HG03097 (cell line): ENCODE measurements around the gene DENND6A.
A peak's percentile ranks its signal among the peaks of the same experiment; 100 is the strongest.
"Not testable (repeated sequence)": the region's sequence is repeated elsewhere in the genome, so short reads cannot be mapped to it uniquely, and the experiment has no call there.

ENCODE experiments used
- ATAC-seq: cut with Tn5 transposase; IDR thresholded peaks from one replicate; pipeline ENCODE4 v1.9.1; 2021; ENCODE audit not compliant: unreplicated experiment, low FRiP score

The DENND6A gene

DNA sequence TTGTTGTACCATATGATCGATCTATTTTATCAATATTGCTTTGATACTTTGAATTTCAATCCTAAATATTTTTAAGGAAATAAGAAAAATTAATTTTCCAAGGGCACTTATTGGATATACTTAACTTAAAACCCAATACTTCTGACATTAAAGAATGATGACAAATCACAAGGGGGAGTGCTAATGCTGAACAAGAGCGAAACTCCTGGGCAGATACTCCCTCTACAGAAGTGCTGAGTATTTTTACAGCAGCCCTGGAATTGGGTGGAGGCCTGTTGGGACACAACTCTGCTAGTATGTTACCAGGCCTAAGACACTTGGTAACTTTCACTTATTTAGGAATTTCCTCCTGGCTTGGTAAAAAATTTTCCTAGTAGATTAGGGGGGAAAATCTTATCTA lies 46.2 kb downstream of the DENND6A start:
- ATAC-seq: no peak

DNA sequence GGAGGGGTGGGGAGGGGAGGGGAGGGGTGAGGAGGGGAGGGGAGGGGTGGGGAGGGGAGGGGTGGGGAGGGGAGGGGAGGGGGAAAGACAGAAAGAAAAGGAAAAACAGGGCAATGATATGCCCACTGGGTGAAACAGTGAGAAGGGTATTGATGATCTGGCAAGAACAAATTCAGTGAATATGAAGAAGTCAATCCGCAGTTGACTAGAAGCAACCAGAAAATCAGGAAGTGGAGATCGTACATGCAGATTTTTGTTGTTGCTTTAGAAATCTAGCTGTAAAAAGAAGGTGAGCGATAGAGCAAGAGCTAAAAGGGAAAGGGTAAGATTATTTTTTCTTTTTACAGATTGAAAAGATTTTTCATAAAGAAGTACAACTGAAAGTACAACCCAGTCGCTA lies 48.1 kb downstream of the DENND6A start:
- no peak for ATAC-seq

DNA sequence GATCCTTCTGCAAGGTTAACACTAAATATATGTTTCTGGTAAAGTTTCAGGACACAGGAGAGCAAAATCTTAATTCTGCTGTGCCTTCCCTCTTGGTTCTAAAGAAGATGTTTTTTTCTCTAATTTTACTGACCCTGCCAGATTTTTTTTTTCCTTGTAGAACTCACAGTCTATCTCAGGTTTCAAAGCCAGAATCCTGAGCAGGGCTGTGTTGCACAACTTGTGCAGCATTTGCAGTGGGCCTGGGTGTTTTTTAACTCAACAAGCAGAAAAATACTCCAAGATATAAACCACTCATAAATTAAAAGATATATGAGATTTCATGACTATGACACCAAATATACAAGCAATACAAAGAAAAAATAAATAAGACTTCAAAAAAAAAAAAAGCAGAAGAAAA lies 55.5 kb downstream of the DENND6A start:
- ATAC-seq: no peak

DNA sequence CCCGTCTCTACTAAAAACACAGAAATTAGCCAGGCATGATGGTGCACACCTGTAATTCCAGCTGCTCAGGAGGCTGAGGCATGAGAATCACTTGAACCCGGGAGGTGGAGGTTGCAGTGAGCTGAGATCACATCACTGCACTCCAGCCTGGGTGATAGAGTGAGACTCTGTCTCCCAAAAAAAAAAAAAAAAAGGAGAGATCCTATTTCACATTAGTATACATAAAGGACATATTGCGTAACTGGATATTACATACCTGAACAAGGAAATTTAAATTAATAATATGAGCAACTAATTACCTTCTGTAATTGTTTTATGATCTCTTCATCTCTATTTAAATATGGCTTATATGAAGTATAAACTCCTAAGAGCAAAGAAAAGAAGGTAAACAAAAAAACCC lies 58.6 kb downstream of the DENND6A start:
- not testable (repeated sequence) for ATAC-seq

DNA sequence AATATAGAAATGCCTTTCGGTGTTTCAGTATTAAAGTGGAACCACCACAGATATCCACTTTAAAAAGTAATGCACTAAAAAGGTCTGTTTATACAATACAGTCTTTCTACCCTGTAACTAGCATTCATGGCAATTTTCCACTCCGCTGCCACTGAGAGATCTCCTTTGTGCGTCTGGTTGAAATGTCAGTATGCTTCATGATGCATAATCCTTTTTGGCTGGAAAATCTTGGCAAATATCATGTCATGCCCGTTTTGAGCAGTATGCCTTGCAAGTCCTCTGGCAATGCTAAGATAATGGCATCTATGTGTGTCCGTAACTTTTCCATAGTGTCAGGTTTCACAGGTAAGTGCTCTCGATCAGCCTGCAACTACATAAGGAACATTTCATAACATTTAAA lies 64.9 kb downstream of the DENND6A start:
- no peak for ATAC-seq

DNA sequence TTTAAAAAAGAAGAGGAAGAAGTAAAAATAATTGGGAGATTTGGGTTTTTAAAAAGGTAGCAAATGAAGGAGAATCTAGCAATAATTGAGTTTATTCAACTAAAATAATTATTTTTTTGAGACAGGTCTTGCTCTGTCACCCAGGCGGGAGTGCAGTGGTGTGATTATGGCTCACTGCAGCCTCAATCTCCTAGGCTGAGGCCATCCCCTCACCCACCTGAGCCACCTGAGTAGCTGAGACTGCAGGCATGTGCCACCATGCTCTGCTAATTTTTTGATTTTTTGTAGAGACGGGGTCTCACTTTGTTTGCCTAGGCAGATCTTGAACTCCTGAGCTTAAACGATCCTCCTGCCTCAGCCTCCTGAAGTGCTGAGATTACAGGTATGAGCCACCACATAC lies 68.1 kb downstream of the DENND6A start:
- no peak for ATAC-seq

DNA sequence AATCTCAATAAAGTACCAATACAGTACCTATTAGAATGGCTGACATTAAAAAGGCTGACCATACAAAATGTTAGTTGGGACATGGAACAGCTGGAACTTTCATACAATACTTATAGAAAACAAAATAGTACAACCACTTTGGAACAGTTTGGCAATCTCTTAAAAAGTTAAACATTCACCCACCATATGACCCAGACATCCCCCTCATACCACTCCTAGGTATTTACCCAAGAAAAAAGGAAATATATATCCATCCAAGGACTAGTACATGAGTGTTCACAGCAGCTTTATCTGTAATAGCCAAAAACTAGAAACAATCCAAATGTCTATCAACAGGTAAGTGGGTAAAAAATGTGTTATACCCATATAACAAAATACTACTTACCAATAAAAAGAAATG lies 70.5 kb downstream of the DENND6A start:
- ATAC-seq: no peak

DNA sequence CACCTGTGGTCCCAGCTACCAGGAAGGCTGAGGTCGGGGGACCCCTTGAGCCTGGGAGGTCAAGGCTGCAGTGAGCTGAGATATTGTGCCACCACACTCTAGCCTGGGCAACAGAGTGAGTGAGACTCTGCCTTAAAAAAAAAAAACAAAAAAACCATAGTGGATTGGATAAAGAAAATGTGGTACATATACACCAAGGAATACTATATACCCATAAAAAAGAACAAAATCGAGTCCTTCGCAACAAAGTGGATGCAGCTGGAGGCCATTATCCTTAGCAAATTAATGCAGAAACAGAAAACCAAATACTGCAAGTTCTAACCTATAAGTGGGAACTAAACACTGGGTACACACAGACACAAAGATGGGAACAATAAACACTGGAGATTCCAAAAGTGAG lies 75.1 kb downstream of the DENND6A start:
- no peak for ATAC-seq

DNA sequence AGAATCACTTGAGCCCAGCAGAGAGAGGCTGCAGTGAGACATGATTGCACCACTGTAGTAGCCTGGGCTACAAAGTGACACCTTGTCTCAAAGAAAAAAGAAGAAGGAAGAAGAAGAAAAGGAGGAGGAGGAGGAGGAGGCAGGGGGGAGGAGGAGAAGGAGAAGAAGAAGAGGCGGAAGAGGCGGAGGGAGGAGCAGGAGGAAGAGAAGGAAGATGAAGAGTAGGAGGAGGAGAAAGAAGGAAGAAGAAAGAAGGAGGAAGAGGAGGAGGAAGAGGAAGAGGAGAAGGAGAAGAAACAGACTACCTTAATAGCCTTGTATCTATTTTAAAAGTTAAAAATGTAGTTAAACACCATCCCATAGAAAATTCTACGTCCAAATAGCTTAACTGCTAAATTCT lies 76.6 kb downstream of the DENND6A start:
- no peak for ATAC-seq

DNA sequence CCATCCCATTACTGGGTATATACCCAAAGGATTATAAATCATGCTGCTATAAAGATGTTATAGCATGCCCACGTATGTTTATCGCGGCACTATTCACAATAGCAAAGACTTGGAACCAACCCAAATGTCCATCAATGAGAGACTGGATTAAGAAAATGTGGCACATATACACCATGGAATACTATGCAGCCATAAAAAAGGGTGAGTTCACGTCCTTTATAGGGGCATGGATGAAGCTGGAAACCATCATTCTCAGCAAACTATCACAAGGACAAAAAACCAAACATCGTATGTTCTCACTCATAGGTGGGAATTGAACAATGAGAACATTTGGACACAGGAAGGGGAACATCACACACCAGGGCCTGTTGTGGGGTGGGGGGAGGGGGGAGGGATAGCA lies 81.0 kb downstream of the DENND6A start:
- not testable (repeated sequence) for ATAC-seq

DNA sequence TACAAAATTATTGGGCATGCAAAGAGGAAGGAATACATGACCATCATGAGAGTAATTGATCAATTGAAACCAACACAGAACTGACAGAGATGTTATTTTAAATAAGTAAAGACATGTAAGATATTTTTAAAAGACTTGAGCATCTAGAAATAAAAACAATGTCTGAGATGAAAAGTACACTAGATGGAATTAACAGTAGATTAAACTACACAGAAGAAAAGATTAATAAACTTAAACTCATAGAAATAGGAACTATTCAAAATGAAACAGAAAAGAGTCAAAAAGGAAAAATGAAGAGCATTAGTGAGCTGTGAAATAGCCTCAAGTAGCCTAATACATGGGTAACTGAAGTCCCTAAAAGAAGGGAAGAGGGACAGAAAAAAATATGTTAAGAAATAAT lies 87.2 kb downstream of the DENND6A start:
- no peak for ATAC-seq

DNA sequence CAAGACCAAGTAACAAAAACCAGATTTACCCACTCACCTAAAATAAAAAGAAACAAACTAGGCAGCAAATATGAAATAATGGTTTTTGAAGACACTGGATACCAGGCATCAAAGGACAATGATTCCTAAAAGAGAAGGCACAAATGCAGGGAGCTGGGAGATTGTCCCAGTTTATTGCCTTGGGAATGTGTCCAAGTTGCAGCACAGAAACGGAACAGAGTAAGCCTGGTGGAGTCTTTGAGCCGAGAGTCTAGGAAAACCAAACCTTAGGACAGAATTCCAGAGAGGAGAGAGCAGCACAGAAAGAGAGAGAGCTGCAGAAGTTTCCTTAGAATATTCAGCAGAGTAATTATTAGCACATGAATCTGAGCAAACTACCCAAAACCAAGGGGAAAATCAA lies 87.9 kb downstream of the DENND6A start:
- ATAC-seq: no peak

DNA sequence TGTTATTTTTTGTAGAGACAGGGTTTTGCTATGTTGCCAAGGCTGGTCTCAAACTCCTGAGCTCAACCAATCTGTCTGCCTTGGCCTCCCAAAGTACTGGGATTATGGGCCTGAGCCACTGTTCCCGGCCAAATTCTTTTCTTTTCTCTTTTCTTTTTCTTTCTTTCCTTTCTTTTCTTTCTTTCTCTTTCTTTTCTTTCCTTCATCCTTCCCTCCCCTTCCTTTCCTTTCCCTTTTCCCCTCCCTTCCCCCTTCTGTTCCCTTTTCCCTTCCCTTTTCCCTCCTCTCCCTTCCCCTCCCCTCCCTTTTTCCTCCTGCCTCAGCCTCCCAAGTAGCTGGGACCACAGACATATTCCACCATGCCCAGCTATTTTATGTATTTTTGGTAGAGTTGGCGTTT lies 92.7 kb downstream of the DENND6A start:
- ATAC-seq: no peak

DNA sequence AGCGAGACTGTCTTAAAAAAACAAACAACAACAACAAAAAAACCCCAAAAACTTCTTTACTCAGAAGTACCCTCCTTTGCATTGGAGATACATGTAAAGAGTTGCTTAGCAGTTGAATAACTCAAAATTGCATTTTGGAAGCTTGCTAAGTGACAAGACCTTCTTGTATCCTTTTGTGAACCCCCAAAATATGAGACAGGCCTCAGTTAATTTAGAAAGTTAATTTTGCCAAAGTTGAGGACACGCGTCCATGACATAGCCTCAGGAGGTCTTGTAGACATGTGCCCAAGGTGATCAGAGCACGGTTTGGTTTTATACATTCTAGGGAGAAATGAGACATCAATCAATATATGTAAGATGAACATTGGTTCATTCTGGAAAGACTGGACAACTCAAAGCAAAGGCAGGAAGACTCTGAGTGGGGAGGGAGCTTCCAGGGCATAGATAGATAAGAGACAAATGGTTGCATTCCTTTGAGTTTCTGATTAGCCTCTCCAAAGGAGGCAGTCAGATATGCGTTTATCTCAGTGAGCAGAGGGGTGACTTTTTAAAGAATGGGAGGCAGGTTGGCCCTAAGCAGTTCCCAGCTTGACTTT lies 94.0 kb downstream of the DENND6A start:
- no peak for ATAC-seq

DNA sequence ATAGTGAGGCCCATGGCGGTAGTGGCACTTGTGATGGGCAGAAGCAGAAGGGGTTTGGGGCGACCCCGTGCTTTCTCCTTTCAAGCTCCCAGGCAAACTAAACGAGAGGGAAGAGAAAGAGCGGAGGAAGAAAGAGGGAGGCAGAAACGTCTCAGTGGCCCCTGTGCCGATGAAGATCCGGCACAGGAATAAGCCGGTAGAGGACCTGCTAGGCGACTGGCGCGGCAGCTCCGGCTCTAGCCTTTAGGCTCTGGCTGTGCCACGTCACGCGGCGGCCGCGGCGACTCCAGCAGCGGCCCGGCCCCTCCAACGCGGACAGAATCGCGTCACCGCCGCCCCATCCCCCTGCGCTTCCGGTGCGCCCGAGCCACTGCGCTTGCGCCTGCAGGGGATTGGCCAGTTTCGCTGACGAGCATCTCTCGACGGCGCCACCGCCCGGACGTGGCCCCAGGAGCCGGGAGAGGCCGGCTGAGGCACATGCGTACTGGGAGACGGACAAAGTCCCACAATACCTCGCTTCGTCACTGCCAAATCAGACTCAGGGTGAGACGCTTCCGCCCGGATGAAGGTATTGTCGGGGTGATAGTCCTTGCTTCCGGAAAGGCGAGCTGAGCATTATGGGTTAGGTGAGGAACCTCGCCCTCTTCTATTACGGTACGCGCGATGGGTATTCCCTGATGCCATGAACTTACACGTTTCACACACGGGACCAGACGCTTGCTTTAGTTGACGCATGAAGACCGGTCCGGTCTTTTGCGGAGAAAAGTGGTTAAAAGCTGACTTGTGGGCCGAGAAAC lies 95.6 kb downstream of the DENND6A start, which contains the start of gene ARF4:
Gene ARF4, minus strand, starts transcription at position 218 of the 797 bp plus-strand sequence. Its CDS starts 204 bp downstream, at position 14.
- ATAC-seq: peak; percentile 90

DNA sequence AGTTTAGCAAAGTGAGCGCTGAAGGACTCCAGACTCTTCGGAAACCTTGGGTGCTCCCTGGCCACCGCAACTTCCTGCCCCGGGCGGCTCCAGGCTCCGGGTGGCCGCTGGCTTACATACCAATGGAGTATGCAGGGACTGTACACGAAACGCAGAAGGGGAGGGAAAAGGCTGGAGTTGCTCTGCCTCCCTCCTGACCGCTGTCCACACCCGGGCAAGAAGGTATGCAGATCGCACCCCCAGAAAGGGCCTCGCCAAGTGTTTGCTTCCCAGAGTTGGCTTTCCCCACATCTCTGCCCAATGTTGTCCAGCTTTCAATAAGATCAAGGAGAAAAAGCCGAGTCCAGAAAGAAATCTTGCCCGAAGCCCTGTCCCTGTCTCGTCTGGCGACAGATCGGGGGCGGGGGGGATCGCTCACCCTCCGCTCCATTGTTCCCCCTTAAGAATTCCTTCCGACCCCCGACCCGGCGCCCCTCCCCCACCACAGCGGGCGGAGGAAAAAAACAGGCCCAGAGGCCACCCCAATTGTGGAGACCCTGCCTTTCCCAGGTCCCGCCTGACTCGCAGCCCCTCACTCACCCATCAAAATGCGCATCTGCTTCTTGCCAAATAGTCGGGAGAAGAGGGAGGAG lies 96.3 kb downstream of the DENND6A start:
- ATAC-seq: no peak

DNA sequence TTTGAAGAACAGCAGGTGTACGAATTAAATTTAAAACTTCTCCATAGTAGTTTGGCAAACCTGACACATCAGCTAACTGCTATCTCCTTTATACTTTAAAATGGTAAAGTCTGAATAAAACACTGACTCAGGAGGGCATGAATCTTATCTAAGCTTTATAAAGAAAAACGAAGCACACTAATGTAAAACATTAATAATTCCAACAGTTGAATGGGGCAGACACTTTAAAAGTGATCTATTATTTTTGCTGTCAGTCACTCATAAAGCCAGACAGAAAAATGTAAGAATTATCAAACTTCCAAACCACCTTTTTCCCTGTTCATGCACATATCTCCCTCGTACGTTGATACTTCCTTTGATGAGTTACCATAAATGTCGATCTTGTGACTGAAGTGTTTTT lies 98.3 kb downstream of the DENND6A start:
- no peak for ATAC-seq

DNA sequence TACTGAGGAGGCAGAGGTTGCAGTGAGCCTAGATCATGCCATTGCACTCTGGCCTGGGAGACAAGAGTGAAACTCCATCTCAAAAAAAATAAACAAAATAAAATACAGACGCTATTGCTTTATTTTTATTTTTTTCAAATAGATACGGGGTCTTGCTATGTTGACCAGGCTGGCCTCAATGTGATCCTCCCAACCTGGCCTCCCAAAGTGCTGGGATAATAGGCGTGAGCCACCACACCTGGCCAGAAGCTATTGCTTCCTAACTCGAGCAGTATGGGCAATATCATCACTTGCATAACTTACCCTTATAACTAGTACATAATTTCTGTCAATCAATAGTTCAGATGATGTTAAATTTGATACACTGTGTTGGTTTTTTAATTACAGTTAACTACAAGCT lies 98.7 kb downstream of the DENND6A start:
- no peak for ATAC-seq

DNA sequence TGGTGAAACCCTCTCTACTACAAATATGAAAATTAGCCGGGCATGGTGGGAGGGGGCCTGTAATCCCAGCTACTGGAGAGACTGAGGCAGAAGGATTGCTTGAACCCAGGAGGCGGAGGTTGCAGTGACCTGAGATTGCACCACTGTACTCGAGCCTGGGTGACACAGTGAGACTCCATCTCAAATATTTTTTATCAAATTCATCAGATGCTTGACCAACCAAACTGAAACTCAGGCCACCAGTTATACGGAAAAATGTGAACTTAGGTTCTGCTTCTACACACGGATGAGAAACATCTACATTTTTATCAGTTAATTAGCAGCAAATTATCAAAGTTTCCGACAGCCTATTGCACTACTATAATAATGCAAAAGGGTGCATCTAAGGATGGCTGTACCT lies 100.6 kb downstream of the DENND6A start:
- ATAC-seq: no peak

DNA sequence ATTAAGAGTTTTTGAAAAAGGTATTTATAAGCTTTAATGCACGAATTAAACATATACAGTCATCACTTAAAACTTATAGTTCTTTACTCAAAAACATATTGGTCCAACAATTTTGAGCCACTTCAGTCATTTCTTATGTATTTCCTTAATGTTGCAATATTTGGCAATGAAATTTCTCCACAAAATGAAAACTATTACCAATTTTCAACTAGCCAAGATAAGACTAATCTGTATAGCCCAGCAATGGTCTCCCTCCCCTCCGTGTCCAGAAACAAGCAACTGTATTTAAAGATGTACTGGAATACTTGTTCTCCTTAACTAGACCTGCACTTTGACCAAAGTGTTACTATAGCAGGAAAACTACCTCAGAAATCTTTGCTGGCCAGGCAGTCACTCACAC lies 105.0 kb downstream of the DENND6A start:
- ATAC-seq: no peak

DNA sequence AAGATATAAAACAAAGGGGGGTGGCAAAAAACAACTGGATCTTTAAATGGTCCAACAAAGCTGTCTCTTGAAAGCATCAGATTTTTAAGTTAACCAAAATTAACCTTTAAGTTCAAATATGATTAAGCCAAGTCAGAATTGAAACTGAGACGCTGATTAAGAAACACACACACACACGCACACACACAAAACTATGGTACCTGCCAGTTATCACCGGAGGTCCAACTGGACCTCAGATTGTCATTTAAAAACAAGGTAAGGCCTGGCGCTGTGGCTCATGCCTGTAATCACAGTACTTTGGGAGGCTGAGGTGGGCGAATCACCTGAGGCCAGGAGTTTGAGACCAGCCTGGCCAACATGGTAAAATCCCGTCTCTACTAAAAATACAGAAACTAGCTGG lies 106.1 kb downstream of the DENND6A start:
- no peak for ATAC-seq

DNA sequence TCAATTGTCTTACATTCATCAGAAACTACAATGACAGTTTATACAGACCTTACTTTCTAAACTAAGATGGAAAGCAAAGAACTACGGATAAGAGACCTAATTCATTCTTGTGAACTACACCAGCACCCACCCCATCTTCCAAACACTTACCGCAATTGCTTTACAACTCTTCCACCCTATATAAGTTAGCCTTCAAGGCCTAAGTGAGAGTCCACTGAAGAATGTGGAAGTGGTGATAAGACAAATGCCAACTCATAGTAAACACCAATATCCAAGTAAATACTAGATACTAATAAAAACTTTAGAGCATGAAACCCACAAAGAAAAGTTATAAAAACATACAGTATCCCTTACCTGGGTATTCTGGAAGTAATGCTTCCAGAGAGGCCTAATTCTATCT lies 109.3 kb downstream of the DENND6A start:
- no peak for ATAC-seq
